Muscle of arm (tissue), 14 donors: ENCODE data around the gene LYPD8. TPM values are rescaled to one million over a fixed set of nuclear protein-coding genes. Genes with fewer than 3 reads are reported as not detected.
"Not testable (repeated sequence)": the region's sequence is repeated elsewhere in the genome, so short reads cannot be mapped to it uniquely, and the experiment has no call there.

Source experiments
- DNase-seq: peaks from one replicate; pipeline ENCODE4 v3.0.0-alpha.2; 2013
- long read RNA-seq, 11 donors: transcript quantifications; one replicate each; lab custom pipeline, GENCODE V29; 2026
- polyA plus RNA-seq, 12 donors: library from polyadenylated mRNA; unstranded; fragments of 120-200 nt; gene quantifications; one replicate each; pipeline ENCODE4 v1.2.1, GENCODE V29; 2013; ENCODE audit not compliant: insufficient read length in 12 of 12

The LYPD8 gene
- not detected for polyA plus RNA-seq
- long read RNA-seq, donor 1, result 0 reads
- long read RNA-seq, donor 2, result 0 reads
- long read RNA-seq, donor 3, result 0 reads
- long read RNA-seq, donor 4, result 0 reads
- long read RNA-seq, donor 5, result 0 reads
- long read RNA-seq, donor 6, result 0 reads
- long read RNA-seq, donor 7, result 0 reads
- long read RNA-seq, donor 8, result 0 reads
- long read RNA-seq, donor 9, result 0 reads
- long read RNA-seq, donor 10, result 0 reads
- long read RNA-seq, donor 11, result 0 reads

- DNase-seq, result no peak
These were observed at the start of gene LYPD8 for GRCh38 chr1:248755517-248755916. LYPD8 (minus strand) TSS chr1:248755759; CDS start chr1:248751081, 4,678 bp downstream.

- no peak for DNase-seq
These were observed 49.5 kb upstream of the LYPD8 start for GRCh38 chr1:248804771-248805681.

GRCh38 chr1:248803501-248803900 is 47.9 kb upstream of the LYPD8 start:
- not testable (repeated sequence) for DNase-seq

- no peak for DNase-seq
These were observed 46.9 kb upstream of the LYPD8 start for GRCh38 chr1:248802454-248802853.

- no peak for DNase-seq
These were observed 44.9 kb upstream of the LYPD8 start for GRCh38 chr1:248800459-248800858.

- no peak for DNase-seq
These were observed 43.2 kb upstream of the LYPD8 start for GRCh38 chr1:248798791-248799190.

GRCh38 chr1:248794663-248795062 is 39.1 kb upstream of the LYPD8 start:
- not testable (repeated sequence) for DNase-seq

- no peak for DNase-seq
These were observed 38.0 kb upstream of the LYPD8 start for GRCh38 chr1:248793592-248793991.

GRCh38 chr1:248792342-248792741 is 36.8 kb upstream of the LYPD8 start:
- no peak for DNase-seq

- no peak for DNase-seq
These were observed 35.5 kb upstream of the LYPD8 start for GRCh38 chr1:248791010-248791409.

GRCh38 chr1:248790456-248790855 is 34.9 kb upstream of the LYPD8 start:
- DNase-seq, result no peak

GRCh38 chr1:248789337-248789736 is 33.8 kb upstream of the LYPD8 start:
- not testable (repeated sequence) for DNase-seq

GRCh38 chr1:248788327-248788726 is 32.8 kb upstream of the LYPD8 start:
- no peak for DNase-seq

GRCh38 chr1:248787430-248787829 is 31.9 kb upstream of the LYPD8 start:
- no peak for DNase-seq

- DNase-seq, result no peak
These were observed 30.6 kb upstream of the LYPD8 start for GRCh38 chr1:248786156-248786555.

- no peak for DNase-seq
These were observed 27.8 kb upstream of the LYPD8 start for GRCh38 chr1:248783367-248783766.

GRCh38 chr1:248782416-248783141 is 27.0 kb upstream of the LYPD8 start:
- DNase-seq, result no peak

- no peak for DNase-seq
These were observed 23.8 kb upstream of the LYPD8 start for GRCh38 chr1:248779350-248779749.

GRCh38 chr1:248778906-248779305 is 23.3 kb upstream of the LYPD8 start:
- DNase-seq, result no peak

- no peak for DNase-seq
These were observed 21.4 kb upstream of the LYPD8 start for GRCh38 chr1:248776991-248777390.

- no peak for DNase-seq
These were observed 19.9 kb upstream of the LYPD8 start for GRCh38 chr1:248775441-248775840.

GRCh38 chr1:248759644-248760043 is 4.1 kb upstream of the LYPD8 start:
- no peak for DNase-seq
